DMS153 (cell line): ENCODE results near the gene TMEM39A.

Experiments
- DNase-seq: peaks from one replicate; lab custom pipeline; 2025; lab: John Stamatoyannopoulos, UW

The TMEM39A gene

GRCh38 chr3:119453822-119454221 is 9.6 kb downstream of the TMEM39A start:
- DNase-seq: no peak

GRCh38 chr3:119444590-119444989 is 18.8 kb downstream of the TMEM39A start:
- DNase-seq: no peak

- DNase-seq: no peak
Measured at GRCh38 chr3:119443179-119443578, 20.2 kb downstream of the TMEM39A start.

- DNase-seq: no peak
Measured at GRCh38 chr3:119437691-119438258, 25.6 kb downstream of the TMEM39A start.

- no peak for DNase-seq
Measured at GRCh38 chr3:119436977-119437376, 26.4 kb downstream of the TMEM39A start.

GRCh38 chr3:119434703-119435102 is 28.7 kb downstream of the TMEM39A start:
- no peak for DNase-seq

- DNase-seq: no peak
Measured at GRCh38 chr3:119433613-119434325, 29.6 kb downstream of the TMEM39A start.

GRCh38 chr3:119428538-119428937 is 34.9 kb downstream of the TMEM39A start:
- DNase-seq: no peak

- no peak for DNase-seq
Measured at GRCh38 chr3:119427669-119428068, 35.7 kb downstream of the TMEM39A start.

GRCh38 chr3:119420196-119420595 is 43.2 kb downstream of the TMEM39A start:
- DNase-seq: no peak

- DNase-seq: no peak
Measured at GRCh38 chr3:119418641-119419040, 44.8 kb downstream of the TMEM39A start.

GRCh38 chr3:119417771-119418512 is 45.5 kb downstream of the TMEM39A start:
- DNase-seq: no peak

- no peak for DNase-seq
Measured at GRCh38 chr3:119416873-119417272, 46.5 kb downstream of the TMEM39A start.

- DNase-seq: no peak
Measured at GRCh38 chr3:119413603-119414280, 49.7 kb downstream of the TMEM39A start.

- DNase-seq: no peak
Measured at GRCh38 chr3:119409844-119410243, 53.6 kb downstream of the TMEM39A start.

- DNase-seq: no peak
Measured at GRCh38 chr3:119408243-119408950, 55.0 kb downstream of the TMEM39A start.

GRCh38 chr3:119405315-119405714 is 58.1 kb downstream of the TMEM39A start:
- DNase-seq: no peak

- DNase-seq: no peak
Measured at GRCh38 chr3:119403201-119403600, 60.2 kb downstream of the TMEM39A start.

GRCh38 chr3:119402791-119403190 is 60.6 kb downstream of the TMEM39A start:
- no peak for DNase-seq

GRCh38 chr3:119401503-119402440 is 61.6 kb downstream of the TMEM39A start:
- DNase-seq: no peak

- no peak for DNase-seq
Measured at GRCh38 chr3:119401069-119401468, 62.3 kb downstream of the TMEM39A start.
